BJ (cell line): ENCODE measurements around the gene PTGR3. TPM values are rescaled to one million over a fixed set of nuclear protein-coding genes. Genes with fewer than 3 reads are reported as not detected.

Experiments used
- CTCF ChIA-PET: fragments of 350-600 bp; formaldehyde crosslinking; extraction: SDS; loops from one replicate; lab custom pipeline; 2021; ENCODE audit warnings: antibody characterized with exemption, inconsistent platforms; lab: Yijun Ruan, JAX
- POLR2A ChIA-PET: fragments of 300-600 bp; sonication (Branson Sonifier 250); formaldehyde crosslinking; extraction: SDS; loops from one replicate; lab custom pipeline; 2021; ENCODE audit warnings: antibody characterized with exemption; lab: Charles Lee
- DNase-seq: peaks from one replicate; pipeline ENCODE4 v3.0.0-alpha.2; 2011; ENCODE audit warnings: low read depth
- H3K27me3 ChIP-seq: 2 replicates; pipeline ENCODE4 v1.6.0; 2011; ENCODE audit warnings: low read length; ENCODE audit not compliant: control insufficient read depth, insufficient read depth
- H3K36me3 ChIP-seq: 2 replicates; pipeline ENCODE4 v1.5.1; 2011; ENCODE audit warnings: low read length; ENCODE audit not compliant: control insufficient read depth, insufficient read depth
- H3K4me3 ChIP-seq: 2 replicates; pipeline ENCODE4 v1.5.1; 2011; ENCODE audit warnings: low read depth, mild to moderate bottlenecking, control low read depth, low read length
- CTCF ChIP-seq: IDR thresholded peaks from 2 replicates; pipeline ENCODE4 v1.5.1; 2011; ENCODE audit warnings: low read depth, mild to moderate bottlenecking, control low read depth, inconsistent platforms, low read length, moderate library complexity; ENCODE audit not compliant: insufficient read depth
- polyA plus RNA-seq: library from polyadenylated mRNA; depleted of rRNA; stranded (reverse); fragments of >200 nt; gene quantifications from 2 replicates; pipeline ENCODE4 v1.2.3, GENCODE V29; 2011

The PTGR3 gene
- polyA plus RNA-seq, 1 experiment: 70.3 TPM

GRCh38 chr18:75167137-75167536 is 41.8 kb downstream of the PTGR3 start:
- TF ChIP-seq CTCF: no peak
- no peak overlapping the region for H3K4me3 ChIP-seq
- H3K27me3 ChIP-seq: no peaks in the 10 kb centered on the region
- no peaks in the 10 kb centered on the region for H3K36me3 ChIP-seq
- DNase-seq: no peak
- POLR2A ChIA-PET: no interaction called here
- CTCF ChIA-PET: no interaction called here

- no peak for TF ChIP-seq CTCF
- peaks cover 2% of the 10 kb centered on the region for H3K27me3 ChIP-seq
- DNase-seq: no peak
- POLR2A ChIA-PET: no interaction called here
- H3K36me3 ChIP-seq: no peaks in the 10 kb centered on the region
- no peak overlapping the region for H3K4me3 ChIP-seq
- CTCF ChIA-PET: interaction anchor here (0.9 kb wide), 1 partner anchor 23 kb away, joined by 4 read pairs; no protein-coding TSS in a partner anchor
These were observed 43.0 kb downstream of the PTGR3 start for GRCh38 chr18:75165926-75166325.

GRCh38 chr18:75164479-75164878 is 44.5 kb downstream of the PTGR3 start:
- Histone ChIP-seq H3K27me3 (peaks cover 4% of the 10 kb centered on the region), H3K4me3 (no peak overlapping the region), H3K36me3 (no peaks in the 10 kb centered on the region)
- no peak for DNase-seq
- ChIA-PET CTCF (no interaction called here), POLR2A (no interaction called here)
- no peak for TF ChIP-seq CTCF

GRCh38 chr18:75163736-75164135 is 45.2 kb downstream of the PTGR3 start:
- POLR2A ChIA-PET: no interaction called here
- no peak for TF ChIP-seq CTCF

GRCh38 chr18:75162978-75163377 is 46.0 kb downstream of the PTGR3 start:
- ChIA-PET CTCF (interaction anchor here (0.8 kb wide), 1 partner anchor 16 kb away, joined by 3 read pairs; no protein-coding TSS in a partner anchor), POLR2A (no interaction called here)
- no peak for TF ChIP-seq CTCF
- no peak overlapping the region for H3K4me3 ChIP-seq
- peaks cover 7% of the 10 kb centered on the region for H3K27me3 ChIP-seq
- no peaks in the 10 kb centered on the region for H3K36me3 ChIP-seq
- no peak for DNase-seq

More at GRCh38 chr18:75163736-75164135, 45.2 kb downstream of the PTGR3 start:
- CTCF ChIA-PET: interaction anchor here (0.8 kb wide), 1 partner anchor 15 kb away, joined by 3 read pairs; no protein-coding TSS in a partner anchor
- Histone ChIP-seq H3K4me3 (no peak overlapping the region), H3K27me3 (peaks cover 7% of the 10 kb centered on the region), H3K36me3 (no peaks in the 10 kb centered on the region)
- DNase-seq: no peak
